CD14-positive monocyte (primary cell): ENCODE data around the gene CTBP2. TPM values are rescaled to one million over a fixed set of nuclear protein-coding genes. Genes with fewer than 3 reads are reported as not detected.

Experiments used
- DNase-seq, 3 donors: peaks; one replicate each; pipeline ENCODE4 v3.0.0-alpha.2; 2011 to 2022
- H2AFZ ChIP-seq: 2 replicates; pipeline ENCODE4 v1.6.0; 2012; ENCODE audit warnings: mild to moderate bottlenecking, low read depth, low read length, inconsistent platforms; ENCODE audit not compliant: insufficient read depth, poor library complexity, severe bottlenecking
- H3K27ac ChIP-seq, 2 donors: 1 replicate in 1 of 2; 2 replicates in 1 of 2; pipeline ENCODE4 v1.5.1; 2012 to 2013; ENCODE audit warnings: low read length in 2 of 2, control low read depth in 1 of 2, inconsistent platforms in 1 of 2, low read depth in 1 of 2, mild to moderate bottlenecking in 1 of 2
- H3K27me3 ChIP-seq, 2 donors: one replicate each; pipeline versions ENCODE4 v1.6.0 to v1.6.1; 2011 to 2013; ENCODE audit warnings: low read length in 2 of 2; ENCODE audit not compliant: control insufficient read depth in 2 of 2, insufficient read depth in 2 of 2
- H3K36me3 ChIP-seq, 2 donors: replicated peaks in 1 of 2; 1 replicate in 1 of 2; 2 replicates in 1 of 2; pipeline versions ENCODE4 v1.5.1 to v1.6.1; 2012 to 2013; ENCODE audit warnings: low read length in 2 of 2, control low read depth in 1 of 2, inconsistent platforms in 1 of 2, mild to moderate bottlenecking in 1 of 2; ENCODE audit not compliant: insufficient read depth in 2 of 2, control insufficient read depth in 1 of 2
- H3K4me1 ChIP-seq, 2 donors: 1 replicate in 1 of 2; 2 replicates in 1 of 2; pipeline versions ENCODE4 v1.5.1 to v1.6.1; 2012 to 2013; ENCODE audit warnings: low read length in 2 of 2, control low read depth in 1 of 2, inconsistent platforms in 1 of 2, mild to moderate bottlenecking in 1 of 2, moderate library complexity in 1 of 2; ENCODE audit not compliant: insufficient read depth in 2 of 2, control insufficient read depth in 1 of 2
- H3K4me2 ChIP-seq: replicated peaks from 2 replicates; pipeline ENCODE3; 2012; ENCODE audit warnings: low read length, moderate library complexity, mild to moderate bottlenecking; ENCODE audit not compliant: poor library complexity, severe bottlenecking; ENCODE audit errors: extremely low read depth
- H3K4me3 ChIP-seq, 3 experiments: fragments of 200-600 bp in 1 of 3; sonication (generic) in 1 of 3; replicated peaks in 1 of 3; 1 replicate in 2 of 3; 2 replicates in 1 of 3; pipeline ENCODE4 v1.5.1; 2011 to 2013; ENCODE audit warnings: low read length in 3 of 3, mild to moderate bottlenecking in 3 of 3, control low read depth in 2 of 3, low read depth in 2 of 3, inconsistent platforms in 1 of 3, moderate library complexity in 1 of 3
- H3K79me2 ChIP-seq: 2 replicates; pipeline ENCODE4 v1.6.0; 2012; ENCODE audit warnings: mild to moderate bottlenecking, control low read depth, inconsistent platforms, low read length, moderate library complexity; ENCODE audit not compliant: insufficient read depth
- H3K9ac ChIP-seq: 2 replicates; pipeline ENCODE4 v1.6.0; 2017; ENCODE audit warnings: low read length, mild to moderate bottlenecking; ENCODE audit not compliant: insufficient read depth, poor library complexity, severe bottlenecking
- H3K9me3 ChIP-seq, 2 donors: replicated peaks in 1 of 2; 1 replicate in 1 of 2; 2 replicates in 1 of 2; pipeline versions ENCODE4 v1.5.1 to v1.6.1; 2012 to 2013; ENCODE audit warnings: low read length in 2 of 2, control low read depth in 1 of 2; ENCODE audit not compliant: control insufficient read depth in 1 of 2, insufficient read depth in 1 of 2
- H4K20me1 ChIP-seq: 2 replicates; pipeline ENCODE4 v1.6.0; 2012; ENCODE audit warnings: mild to moderate bottlenecking, low read length, control low read depth, moderate library complexity; ENCODE audit not compliant: insufficient read depth
- H3K27ac Mint-ChIP-seq, 7 donors: one replicate each; pipeline ENCODE4 v1.8.0; 2020; ENCODE audit warnings: mild to moderate bottlenecking in 7 of 7, mixed read lengths in 7 of 7, moderate library complexity in 6 of 7, inconsistent platforms in 2 of 7
- H3K27me3 Mint-ChIP-seq, 3 donors: one replicate each; pipeline ENCODE4 v1.8.0; 2021 to 2022; ENCODE audit warnings: low read depth in 3 of 3, mild to moderate bottlenecking in 3 of 3, mixed read lengths in 3 of 3, moderate library complexity in 3 of 3, inconsistent platforms in 1 of 3
- H3K36me3 Mint-ChIP-seq, 2 donors: one replicate each; pipeline ENCODE4 v1.8.0; 2020; ENCODE audit warnings: mixed read lengths in 2 of 2, inconsistent platforms in 1 of 2, mild to moderate bottlenecking in 1 of 2
- H3K4me1 Mint-ChIP-seq: one replicate; pipeline ENCODE4 v1.8.0; 2020; ENCODE audit warnings: mild to moderate bottlenecking, mixed read lengths
- H3K4me3 Mint-ChIP-seq, 2 donors: one replicate each; pipeline ENCODE4 v1.8.0; 2020; ENCODE audit warnings: mild to moderate bottlenecking in 2 of 2, mixed read lengths in 2 of 2, moderate library complexity in 1 of 2
- H3K9me3 Mint-ChIP-seq, 7 donors: one replicate each; pipeline ENCODE4 v1.8.0; 2020 to 2022; ENCODE audit warnings: mixed read lengths in 7 of 7, mild to moderate bottlenecking in 6 of 7, moderate library complexity in 6 of 7, inconsistent platforms in 2 of 7
- WGBS: methylation state at CpG from one replicate; pipeline ENCODE4 v1.1.5; 2013; ENCODE audit warnings: missing lambda C conversion rate; ENCODE audit not compliant: insufficient coverage; 5-methylcytosine and 5-hydroxymethylcytosine counted together
- intact Hi-C, 2 donors: fragments of 100-400 bp; cut with micrococcal nuclease; formaldehyde crosslinking; loops; one replicate each; pipeline versions ENCODE4 v1.15.0 to v1.15.1; 2023
- polyA plus RNA-seq, 3 donors: library from polyadenylated mRNA; depleted of rRNA in 1 of 3; unstranded in 2 of 3; stranded (reverse) in 1 of 3; fragments of 300-500 nt in 2 of 3; fragments of >200 nt in 1 of 3; fragmentation: Illumina TruSeq in 2 of 3; gene quantifications; 1 replicate in 2 of 3; 2 replicates in 1 of 3; pipeline ENCODE4 v1.2.3, GENCODE V29; 2012 to 2021
- TF ChIP-seq, protein P1 (sequence below): fragments of 200-600 bp; IDR thresholded peaks from one replicate; pipeline ENCODE4 v1.8.0; 2022; ENCODE audit warnings: antibody characterized with exemption, mild to moderate bottlenecking

CTBP2 gene
- polyA plus RNA-seq, 3 donors, result 40.9 to 87.1 (median 41.1) TPM

DNA sequence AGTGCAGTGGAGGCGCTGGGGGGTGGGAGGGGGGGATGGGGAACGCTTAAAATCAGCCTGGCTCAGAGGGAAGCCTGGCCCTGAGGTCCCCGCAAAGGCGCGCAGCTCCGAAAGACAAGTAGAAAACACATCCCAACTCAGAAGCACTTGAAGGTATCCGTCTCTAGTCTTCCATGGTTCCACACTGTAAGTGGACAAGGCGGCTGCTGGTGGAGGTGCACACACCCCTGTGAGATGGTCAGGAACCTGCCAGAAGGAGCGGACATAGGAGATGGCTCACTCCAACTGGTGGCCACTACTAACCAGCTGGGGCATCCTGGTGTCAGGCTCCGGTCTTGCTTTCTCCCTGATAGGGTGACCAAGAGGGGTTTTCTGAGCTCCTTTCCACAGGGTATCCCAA lies 41.7 kb downstream of the CTBP2 start:
- Histone ChIP-seq H3K79me2 (peaks cover 99% of the 10 kb centered on the region), H3K4me3 (no peak overlapping the region), H4K20me1 (peaks cover 100% of the 10 kb centered on the region), H3K9me3 (no peaks in the 10 kb centered on the region), H3K27ac (no peak overlapping the region), H3K36me3 (peaks cover 0 to 54% of the 10 kb centered on the region in 2 donors), H3K9ac (no peak overlapping the region), H3K4me1 (no peaks in the 10 kb centered on the region), H2AFZ (no peak overlapping the region), H3K4me2 (no peak overlapping the region), H3K27me3 (no peaks in the 10 kb centered on the region)
- Mint-ChIP-seq H3K4me1 (peaks cover 24% of the 10 kb centered on the region), H3K4me3 (no peak overlapping the region), H3K9me3 (no peaks in the 10 kb centered on the region), H3K27me3 (no peaks in the 10 kb centered on the region), H3K36me3 (peaks cover 20 to 34% of the 10 kb centered on the region in 2 donors), H3K27ac (peak overlapping the region in 1 of 7 donors; percentile 65)
- TF ChIP-seq, protein P1, sequence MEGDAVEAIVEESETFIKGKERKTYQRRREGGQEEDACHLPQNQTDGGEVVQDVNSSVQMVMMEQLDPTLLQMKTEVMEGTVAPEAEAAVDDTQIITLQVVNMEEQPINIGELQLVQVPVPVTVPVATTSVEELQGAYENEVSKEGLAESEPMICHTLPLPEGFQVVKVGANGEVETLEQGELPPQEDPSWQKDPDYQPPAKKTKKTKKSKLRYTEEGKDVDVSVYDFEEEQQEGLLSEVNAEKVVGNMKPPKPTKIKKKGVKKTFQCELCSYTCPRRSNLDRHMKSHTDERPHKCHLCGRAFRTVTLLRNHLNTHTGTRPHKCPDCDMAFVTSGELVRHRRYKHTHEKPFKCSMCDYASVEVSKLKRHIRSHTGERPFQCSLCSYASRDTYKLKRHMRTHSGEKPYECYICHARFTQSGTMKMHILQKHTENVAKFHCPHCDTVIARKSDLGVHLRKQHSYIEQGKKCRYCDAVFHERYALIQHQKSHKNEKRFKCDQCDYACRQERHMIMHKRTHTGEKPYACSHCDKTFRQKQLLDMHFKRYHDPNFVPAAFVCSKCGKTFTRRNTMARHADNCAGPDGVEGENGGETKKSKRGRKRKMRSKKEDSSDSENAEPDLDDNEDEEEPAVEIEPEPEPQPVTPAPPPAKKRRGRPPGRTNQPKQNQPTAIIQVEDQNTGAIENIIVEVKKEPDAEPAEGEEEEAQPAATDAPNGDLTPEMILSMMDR, result no peak
- intact Hi-C loops, result no loop called here
- 99% methylated on average over 7 of the region's 10 CpGs for WGBS
- DNase-seq, result no peak

DNA sequence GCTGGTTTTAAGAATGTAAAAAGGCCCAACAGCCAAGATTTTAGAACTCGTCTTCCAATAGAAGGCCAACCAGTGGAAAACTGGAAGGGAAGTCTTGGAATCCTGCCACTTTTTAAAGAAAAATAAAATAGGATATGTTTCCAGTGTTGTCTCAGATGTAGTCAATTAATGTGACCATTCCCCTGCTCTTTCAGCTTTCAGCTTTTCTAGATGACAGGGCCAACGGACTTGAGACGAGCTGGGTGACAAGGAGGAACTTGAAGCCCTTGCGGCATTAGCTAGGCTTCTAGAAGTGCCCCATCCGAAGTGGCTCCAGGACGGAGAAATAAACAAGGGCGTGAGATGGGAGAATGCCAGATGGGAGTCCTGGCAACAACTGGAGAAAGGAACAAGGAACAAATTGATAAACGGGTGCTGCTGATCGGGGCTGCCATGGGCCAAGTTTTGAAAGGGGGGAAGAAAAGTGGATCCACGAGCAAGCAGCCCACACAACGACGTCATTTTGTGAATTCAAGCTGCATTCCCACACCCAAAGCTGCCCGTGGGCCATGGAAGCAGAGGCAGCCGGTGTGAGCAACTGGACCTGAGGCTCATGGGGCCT lies 42.3 kb downstream of the CTBP2 start:
- peaks cover 18 to 30% of the 10 kb centered on the region in 2 donors for H3K36me3 Mint-ChIP-seq
- no peak overlapping the region for H3K4me3 Mint-ChIP-seq
- no peaks in the 10 kb centered on the region for H3K27me3 ChIP-seq
- no peak overlapping the region for H3K4me2 ChIP-seq
- H3K9me3 Mint-ChIP-seq, result no peaks in the 10 kb centered on the region
- no peaks in the 10 kb centered on the region for H3K9me3 ChIP-seq
- H2AFZ ChIP-seq, result no peak overlapping the region
- TF ChIP-seq, protein P1, result no peak
- no peak overlapping the region for H3K4me3 ChIP-seq
- DNase-seq, result no peak
- H3K4me1 ChIP-seq, result no peaks in the 10 kb centered on the region
- H3K27ac ChIP-seq, result no peak overlapping the region
- H4K20me1 ChIP-seq, result peaks cover 100% of the 10 kb centered on the region
- no peak overlapping the region for H3K9ac ChIP-seq
- H3K4me1 Mint-ChIP-seq, result peaks cover 22% of the 10 kb centered on the region
- intact Hi-C loops, result no loop called here
- H3K79me2 ChIP-seq, result peaks cover 99% of the 10 kb centered on the region
- H3K27me3 Mint-ChIP-seq, result no peaks in the 10 kb centered on the region
- H3K36me3 ChIP-seq, result peaks cover 0 to 51% of the 10 kb centered on the region in 2 donors
- peak overlapping the region in 2 of 7 donors; percentile 48 to 63 for H3K27ac Mint-ChIP-seq
- 90% methylated on average over 9 of the region's 14 CpGs for WGBS
